AG09309 (cell line): ENCODE results near the gene IDH3A.

ENCODE experiments used
- DNase-seq: peaks from one replicate; pipeline ENCODE4 v3.0.0-alpha.2; 2010; ENCODE audit warnings: low read depth
- H3K4me3 ChIP-seq: 2 replicates; pipeline ENCODE4 v1.5.1; 2011; ENCODE audit warnings: mild to moderate bottlenecking, low read depth, low read length, moderate library complexity; ENCODE audit not compliant: control insufficient read depth
- TF ChIP-seq, protein P1 (sequence below): IDR thresholded peaks from 2 replicates; pipeline ENCODE4 v1.5.1; 2011; ENCODE audit warnings: mild to moderate bottlenecking, low read depth, low read length, inconsistent platforms; ENCODE audit not compliant: insufficient read depth, control insufficient read depth; ENCODE audit errors: missing control alignments

The IDH3A gene

DNA sequence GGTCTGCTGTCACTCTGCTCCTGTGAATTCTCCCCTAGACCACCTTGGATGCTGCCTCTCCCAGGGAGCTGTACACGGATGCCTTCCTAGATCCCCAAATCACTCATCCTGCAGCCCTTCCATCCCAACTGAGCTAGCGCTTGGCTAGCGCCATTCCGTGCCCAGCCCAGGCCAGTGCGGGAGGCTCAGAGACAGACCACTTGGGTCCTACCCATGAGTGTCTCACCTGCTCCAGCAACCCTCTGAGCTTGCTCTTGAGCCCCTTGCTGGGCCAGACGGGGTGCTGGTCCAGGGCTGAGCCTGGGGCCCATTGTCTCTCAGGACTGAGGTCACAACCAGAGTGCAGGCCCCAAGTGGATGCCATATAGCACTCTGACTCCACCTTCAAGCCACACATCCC is 39.1 kb upstream of the IDH3A start:
- TF ChIP-seq, protein P1, sequence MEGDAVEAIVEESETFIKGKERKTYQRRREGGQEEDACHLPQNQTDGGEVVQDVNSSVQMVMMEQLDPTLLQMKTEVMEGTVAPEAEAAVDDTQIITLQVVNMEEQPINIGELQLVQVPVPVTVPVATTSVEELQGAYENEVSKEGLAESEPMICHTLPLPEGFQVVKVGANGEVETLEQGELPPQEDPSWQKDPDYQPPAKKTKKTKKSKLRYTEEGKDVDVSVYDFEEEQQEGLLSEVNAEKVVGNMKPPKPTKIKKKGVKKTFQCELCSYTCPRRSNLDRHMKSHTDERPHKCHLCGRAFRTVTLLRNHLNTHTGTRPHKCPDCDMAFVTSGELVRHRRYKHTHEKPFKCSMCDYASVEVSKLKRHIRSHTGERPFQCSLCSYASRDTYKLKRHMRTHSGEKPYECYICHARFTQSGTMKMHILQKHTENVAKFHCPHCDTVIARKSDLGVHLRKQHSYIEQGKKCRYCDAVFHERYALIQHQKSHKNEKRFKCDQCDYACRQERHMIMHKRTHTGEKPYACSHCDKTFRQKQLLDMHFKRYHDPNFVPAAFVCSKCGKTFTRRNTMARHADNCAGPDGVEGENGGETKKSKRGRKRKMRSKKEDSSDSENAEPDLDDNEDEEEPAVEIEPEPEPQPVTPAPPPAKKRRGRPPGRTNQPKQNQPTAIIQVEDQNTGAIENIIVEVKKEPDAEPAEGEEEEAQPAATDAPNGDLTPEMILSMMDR = no peak
- no peak for DNase-seq
- no peak overlapping the region for H3K4me3 ChIP-seq

- TF ChIP-seq, protein P1 = no peak
- DNase-seq = no peak
- H3K4me3 ChIP-seq = no peak overlapping the region
These were observed 38.2 kb upstream of the IDH3A start for GRCh38 chr15:78110916-78111475.

DNA sequence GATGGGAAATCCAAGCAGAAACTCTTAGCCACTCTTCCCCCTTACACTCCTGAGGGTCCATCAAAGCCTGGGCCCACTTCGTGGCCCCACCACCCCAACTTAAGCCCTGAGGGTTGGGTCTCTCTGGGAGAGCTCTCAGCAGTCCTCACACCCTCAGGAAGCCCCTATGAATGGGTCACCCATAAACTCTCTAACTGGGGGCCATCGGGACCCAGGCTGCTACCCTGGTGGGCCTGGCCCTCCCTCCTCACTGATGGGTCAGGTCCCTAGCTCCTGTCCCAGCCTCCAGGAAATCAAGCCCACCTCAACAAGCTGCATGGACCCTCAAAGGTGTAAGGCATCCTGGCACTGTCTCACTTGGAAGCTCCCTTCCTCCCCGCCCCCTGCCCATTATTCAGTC is 37.4 kb upstream of the IDH3A start:
- DNase-seq = no peak
- TF ChIP-seq, protein P1 = no peak

DNA sequence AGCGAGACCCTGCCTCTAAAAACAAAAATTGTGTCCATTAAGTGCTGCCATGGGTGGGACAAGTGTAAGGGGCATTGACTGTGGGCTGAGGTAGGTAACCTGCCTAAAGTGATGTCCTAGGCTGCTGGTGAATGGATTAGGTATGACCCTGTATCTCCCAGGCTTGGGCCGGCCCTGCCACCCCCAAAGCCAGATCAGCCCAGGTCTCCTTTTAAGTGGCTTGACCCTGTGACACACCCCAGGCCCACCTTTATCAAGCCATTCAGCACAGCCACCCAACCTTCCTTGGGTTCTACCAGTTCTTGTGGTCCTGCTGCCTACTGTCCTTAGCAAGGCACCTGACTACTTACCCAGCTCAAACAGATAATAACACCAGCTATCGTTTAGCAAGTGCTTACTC is 36.6 kb upstream of the IDH3A start:
- H3K4me3 ChIP-seq = no peak overlapping the region
- TF ChIP-seq, protein P1 = no peak
- no peak for DNase-seq

More for the DNA sequence above, 37.4 kb upstream of the IDH3A start:
- no peak overlapping the region for H3K4me3 ChIP-seq

- TF ChIP-seq, protein P1 = no peak
- DNase-seq = no peak
- H3K4me3 ChIP-seq = no peak overlapping the region
These were observed 28.6 kb upstream of the IDH3A start for GRCh38 chr15:78120523-78120922.

GRCh38 chr15:78125267-78125666 is 23.9 kb upstream of the IDH3A start:
- DNase-seq = no peak
- TF ChIP-seq, protein P1 = no peak
- no peak overlapping the region for H3K4me3 ChIP-seq

DNA sequence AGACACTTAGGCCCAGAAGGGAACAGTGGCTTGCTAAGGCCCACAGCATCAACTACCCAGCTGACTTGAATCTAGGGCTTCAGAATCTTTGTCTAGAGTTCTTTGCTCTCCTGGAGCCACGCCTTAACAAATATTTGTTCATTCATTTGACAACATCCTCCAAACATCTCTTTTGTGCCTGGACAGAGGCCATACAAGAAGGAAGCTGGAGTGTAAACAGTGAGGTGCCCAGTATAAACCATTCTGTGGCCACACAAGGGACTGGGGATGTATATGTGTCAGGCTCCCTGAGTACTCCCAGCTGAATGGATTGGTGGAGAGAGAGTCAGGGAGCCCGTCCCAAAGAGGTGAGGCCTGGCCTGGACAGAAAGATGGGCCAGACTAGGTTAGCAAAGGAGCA is 21.3 kb upstream of the IDH3A start:
- no peak for DNase-seq
- no peak overlapping the region for H3K4me3 ChIP-seq
- TF ChIP-seq, protein P1 = no peak
